ENCODE data around the gene SDK1. TPM values are rescaled to one million over a fixed set of nuclear protein-coding genes. Genes with fewer than 3 reads are reported as not detected.

The SDK1 gene
- total RNA-seq, 1 experiment from 2014 or later = 7.1 TPM

DNA sequence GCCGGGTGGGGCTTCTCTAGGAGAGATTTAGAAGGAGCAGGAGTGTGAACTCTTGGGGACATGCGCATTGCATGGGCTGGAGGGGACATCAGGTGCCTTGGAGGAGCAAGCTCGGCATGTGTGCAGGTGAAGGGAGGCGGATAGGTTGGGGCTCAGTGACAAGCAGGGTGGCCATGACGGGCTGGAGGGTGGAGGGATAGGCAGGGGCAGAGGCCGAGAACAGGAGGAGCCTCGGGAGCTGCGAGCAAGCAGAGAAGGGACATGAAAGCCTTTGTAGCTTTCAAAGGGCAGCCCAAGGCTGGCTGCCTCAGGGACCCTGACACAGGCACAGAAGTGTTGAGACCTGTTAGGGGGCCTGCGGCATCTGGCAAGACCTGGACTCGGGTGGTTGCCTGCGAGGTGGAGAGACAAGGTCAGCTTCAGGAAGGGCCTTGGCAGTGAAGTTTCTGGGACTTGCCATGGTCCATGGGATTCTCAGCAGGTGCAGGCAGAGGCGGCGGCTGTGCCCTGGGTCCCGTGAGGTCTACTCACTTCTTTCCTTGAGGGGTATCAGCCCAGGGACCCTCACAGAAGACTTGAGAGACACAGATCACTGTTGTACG lies 664.8 kb downstream of the SDK1 start:
- Histone ChIP-seq H3K9me3 (no peaks in the 10 kb centered on the region), H3K36me3 (ENCODE audit: control insufficient read depth, insufficient read depth, low read length) (no peaks in the 10 kb centered on the region), H3K27me3 (replicated peaks; ENCODE audit: control insufficient read depth, insufficient read depth, low read length) (no peaks in the 10 kb centered on the region), H3K4me1 (no peaks in the 10 kb centered on the region), H3K4me3 (ENCODE audit: low read depth, low read length) (no peak overlapping the region)
- Mint-ChIP-seq H3K27ac (ENCODE audit: unreplicated experiment) (no peak overlapping the region), H3K9me3 (ENCODE audit: unreplicated experiment) (no peaks in the 10 kb centered on the region), H3K36me3 (ENCODE audit: insufficient read depth, unreplicated experiment) (no peaks in the 10 kb centered on the region), H3K27me3 (ENCODE audit: insufficient read depth, unreplicated experiment) (peaks cover 4% of the 10 kb centered on the region), H3K4me1 (ENCODE audit: low read depth, unreplicated experiment) (no peaks in the 10 kb centered on the region), H3K4me3 (ENCODE audit: unreplicated experiment) (no peak overlapping the region)
- ChIA-PET POLR2A (no interaction called here), CTCF (no interaction called here)
- intact Hi-C loops (cut with micrococcal nuclease; ENCODE audit: unreplicated experiment) = no loop called here
- no TSS peak for BruUV-seq (replicated peaks)
- TF ChIP-seq, protein P1, sequence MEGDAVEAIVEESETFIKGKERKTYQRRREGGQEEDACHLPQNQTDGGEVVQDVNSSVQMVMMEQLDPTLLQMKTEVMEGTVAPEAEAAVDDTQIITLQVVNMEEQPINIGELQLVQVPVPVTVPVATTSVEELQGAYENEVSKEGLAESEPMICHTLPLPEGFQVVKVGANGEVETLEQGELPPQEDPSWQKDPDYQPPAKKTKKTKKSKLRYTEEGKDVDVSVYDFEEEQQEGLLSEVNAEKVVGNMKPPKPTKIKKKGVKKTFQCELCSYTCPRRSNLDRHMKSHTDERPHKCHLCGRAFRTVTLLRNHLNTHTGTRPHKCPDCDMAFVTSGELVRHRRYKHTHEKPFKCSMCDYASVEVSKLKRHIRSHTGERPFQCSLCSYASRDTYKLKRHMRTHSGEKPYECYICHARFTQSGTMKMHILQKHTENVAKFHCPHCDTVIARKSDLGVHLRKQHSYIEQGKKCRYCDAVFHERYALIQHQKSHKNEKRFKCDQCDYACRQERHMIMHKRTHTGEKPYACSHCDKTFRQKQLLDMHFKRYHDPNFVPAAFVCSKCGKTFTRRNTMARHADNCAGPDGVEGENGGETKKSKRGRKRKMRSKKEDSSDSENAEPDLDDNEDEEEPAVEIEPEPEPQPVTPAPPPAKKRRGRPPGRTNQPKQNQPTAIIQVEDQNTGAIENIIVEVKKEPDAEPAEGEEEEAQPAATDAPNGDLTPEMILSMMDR (IDR thresholded peaks at IDR 0.05; ENCODE audit: insufficient read depth in 1 of 2, low read depth in 1 of 2, low read length in 1 of 2, severe bottlenecking in 1 of 2, unreplicated experiment in 1 of 2) = no peak
- DNase-seq = no peak

DNA sequence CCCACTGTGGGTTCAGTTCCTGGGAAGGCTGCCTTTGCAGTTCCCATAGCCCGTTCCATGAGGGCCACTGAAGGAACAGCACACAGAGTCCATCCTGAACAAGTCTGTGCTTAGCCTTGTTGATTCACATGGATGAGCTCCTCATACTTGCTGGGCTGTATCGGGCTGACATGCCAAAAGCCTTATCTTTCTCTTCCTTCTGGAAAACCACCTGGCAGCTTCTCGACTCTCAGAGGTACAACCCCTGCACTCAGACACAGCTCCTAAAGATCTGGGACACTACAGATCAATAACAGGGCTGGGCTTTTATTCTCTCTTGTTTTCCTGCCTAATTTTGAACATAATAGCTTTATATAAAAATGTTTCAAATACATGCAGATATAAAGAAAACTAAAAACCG lies 667.2 kb downstream of the SDK1 start:
- peaks cover 4% of the 10 kb centered on the region for H3K36me3 Mint-ChIP-seq (ENCODE audit: insufficient read depth, unreplicated experiment)
- no peaks in the 10 kb centered on the region for H3K36me3 ChIP-seq (ENCODE audit: control insufficient read depth, insufficient read depth, low read length)
- ChIA-PET POLR2A (no interaction called here), CTCF (no interaction called here)
- no peaks in the 10 kb centered on the region for H3K9me3 ChIP-seq
- H3K4me3 Mint-ChIP-seq (ENCODE audit: unreplicated experiment) = no peak overlapping the region
- H3K4me1 Mint-ChIP-seq (ENCODE audit: low read depth, unreplicated experiment) = no peaks in the 10 kb centered on the region
- no peaks in the 10 kb centered on the region for H3K27me3 ChIP-seq (replicated peaks; ENCODE audit: control insufficient read depth, insufficient read depth, low read length)
- TF ChIP-seq, protein P1 (IDR thresholded peaks at IDR 0.05; ENCODE audit: insufficient read depth in 1 of 2, low read depth in 1 of 2, low read length in 1 of 2, severe bottlenecking in 1 of 2, unreplicated experiment in 1 of 2) = no peak
- no peak overlapping the region for H3K27ac Mint-ChIP-seq (ENCODE audit: unreplicated experiment)
- peaks cover 4% of the 10 kb centered on the region for H3K27me3 Mint-ChIP-seq (ENCODE audit: insufficient read depth, unreplicated experiment)
- no TSS peak for BruUV-seq (replicated peaks)
- H3K4me3 ChIP-seq (ENCODE audit: low read depth, low read length) = no peak overlapping the region
- no peaks in the 10 kb centered on the region for H3K9me3 Mint-ChIP-seq (ENCODE audit: unreplicated experiment)
- no peaks in the 10 kb centered on the region for H3K4me1 ChIP-seq
- no peak for DNase-seq
- intact Hi-C loops (cut with micrococcal nuclease; ENCODE audit: unreplicated experiment) = no loop called here

DNA sequence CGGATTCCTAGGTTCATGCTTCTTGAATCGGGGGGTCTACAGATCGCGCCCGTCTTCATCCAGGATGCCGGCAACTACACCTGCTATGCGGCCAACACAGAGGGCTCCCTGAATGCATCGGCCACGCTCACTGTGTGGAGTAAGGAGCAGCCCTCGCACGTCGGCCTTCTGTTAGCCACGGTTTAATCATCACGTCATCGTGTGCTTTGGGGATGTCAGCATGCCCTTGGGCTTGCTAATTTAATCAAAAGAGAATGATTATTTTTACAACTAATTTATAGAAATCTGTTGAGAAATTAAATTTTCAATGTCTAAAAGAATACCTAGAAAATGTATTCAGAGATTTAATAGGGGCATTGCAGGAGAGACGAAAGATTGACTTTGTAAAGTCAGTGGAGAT lies 668.2 kb downstream of the SDK1 start:
- POLR2A ChIA-PET = no interaction called here

More for the DNA sequence above, 668.2 kb downstream of the SDK1 start:
- no peak overlapping the region for H3K4me3 ChIP-seq (ENCODE audit: low read depth, low read length)
- H3K9me3 ChIP-seq = no peaks in the 10 kb centered on the region
- TF ChIP-seq, protein P1 (IDR thresholded peaks at IDR 0.05; ENCODE audit: insufficient read depth in 1 of 2, low read depth in 1 of 2, low read length in 1 of 2, severe bottlenecking in 1 of 2, unreplicated experiment in 1 of 2) = no peak
- no peaks in the 10 kb centered on the region for H3K27me3 ChIP-seq (replicated peaks; ENCODE audit: control insufficient read depth, insufficient read depth, low read length)
- no peak overlapping the region for H3K4me3 Mint-ChIP-seq (ENCODE audit: unreplicated experiment)
- H3K4me1 Mint-ChIP-seq (ENCODE audit: low read depth, unreplicated experiment) = no peaks in the 10 kb centered on the region
- peaks cover 4% of the 10 kb centered on the region for H3K36me3 Mint-ChIP-seq (ENCODE audit: insufficient read depth, unreplicated experiment)
- CTCF ChIA-PET = no interaction called here
- no peak overlapping the region for H3K27ac Mint-ChIP-seq (ENCODE audit: unreplicated experiment)
- DNase-seq = no peak
- H3K36me3 ChIP-seq (ENCODE audit: control insufficient read depth, insufficient read depth, low read length) = no peaks in the 10 kb centered on the region
- H3K27me3 Mint-ChIP-seq (ENCODE audit: insufficient read depth, unreplicated experiment) = peaks cover 4% of the 10 kb centered on the region
- H3K4me1 ChIP-seq = no peaks in the 10 kb centered on the region
- intact Hi-C loops (cut with micrococcal nuclease; ENCODE audit: unreplicated experiment) = no loop called here
- H3K9me3 Mint-ChIP-seq (ENCODE audit: unreplicated experiment) = no peaks in the 10 kb centered on the region
- no TSS peak for BruUV-seq (replicated peaks)

Data from Caco-2 (cell line).